NB4 (cell line): Measurements from ENCODE around the gene CHRD.
A peak's percentile ranks its signal among the peaks of the same experiment; 100 is the strongest.

Experiments used
- DNase-seq: peaks from one replicate; pipeline ENCODE4 v3.0.0; 2010; ENCODE audit warnings: low read depth
- H3K4me3 ChIP-seq: one replicate; pipeline ENCODE4 v1.5.1; 2011; ENCODE audit warnings: mild to moderate bottlenecking, low read depth, low read length, moderate library complexity
- CTCF ChIP-seq: IDR thresholded peaks from one replicate; pipeline ENCODE4 v1.5.1; 2012; ENCODE audit warnings: low read depth, low read length
- MAX ChIP-seq: IDR thresholded peaks from 2 replicates; pipeline ENCODE4 v1.6.1; 2011; ENCODE audit warnings: low read depth, low read length
- MYC ChIP-seq: IDR thresholded peaks from 2 replicates; pipeline ENCODE4 v1.6.1; 2011; ENCODE audit warnings: low read depth, low read length
- POLR2A ChIP-seq: IDR thresholded peaks from 2 replicates; pipeline ENCODE4 v1.6.1; 2011; ENCODE audit warnings: mild to moderate bottlenecking; ENCODE audit not compliant: insufficient read length; ENCODE audit errors: extremely low read depth

Gene CHRD

GRCh38 chr3:184360070-184360928 lies 19.6 kb upstream of the CHRD start:
- TF ChIP-seq MYC: no peak
- TF ChIP-seq CTCF: no peak
- no peak for TF ChIP-seq MAX
- TF ChIP-seq POLR2A: no peak
- peak overlapping the region; percentile 67 for H3K4me3 ChIP-seq
- no peak for DNase-seq

GRCh38 chr3:184360929-184361531 lies 18.8 kb upstream of the CHRD start:
- DNase-seq: no peak
- H3K4me3 ChIP-seq: peak overlapping the region; percentile 67
- TF ChIP-seq CTCF (no peak), MAX (peak; percentile 51; the same call in 1 of the 2 replicates), MYC (0 out of 2 replicates have a peak, but pooled peaks have one; percentile 13), POLR2A (no peak)

GRCh38 chr3:184361532-184361931 lies 18.3 kb upstream of the CHRD start, which contains the start of the genes CLCN2 and POLR2H:
Gene CLCN2, minus strand, starts transcription at chr3:184361605. Its CDS starts 126 bp downstream, at chr3:184361479.
Gene POLR2H, plus strand, starts transcription at chr3:184361710. Its CDS starts 1,783 bp downstream, at chr3:184363493.
- H3K4me3 ChIP-seq: peak within 1 kb of the TSS; percentile 79
- DNase-seq: peak; percentile 85
- TF ChIP-seq POLR2A (peak; percentile 63), MYC (peak; percentile 73), CTCF (no peak), MAX (peak; percentile 82)

- TF ChIP-seq CTCF: no peak
- no peak for TF ChIP-seq MAX
- TF ChIP-seq MYC: no peak
- TF ChIP-seq POLR2A: peak; percentile 38
- DNase-seq: peak; percentile 79
- peak overlapping the region; percentile 79 for H3K4me3 ChIP-seq
These were observed 17.8 kb upstream of the CHRD start for GRCh38 chr3:184361932-184362667.

- TF ChIP-seq CTCF: peak; percentile 30
- TF ChIP-seq MAX: peak; percentile 60
- peak; percentile 66 for TF ChIP-seq POLR2A
- TF ChIP-seq MYC: peak; percentile 78
- peak overlapping the region; percentile 79 for H3K4me3 ChIP-seq
- peak; percentile 98 for DNase-seq
These were observed 16.9 kb upstream of the CHRD start for GRCh38 chr3:184362668-184363546.
